HG03060 (cell line): ENCODE data around the gene FAR2.

ENCODE experiments used
- ATAC-seq: cut with Tn5 transposase; IDR thresholded peaks from one replicate; pipeline ENCODE4 v1.9.1; 2021; ENCODE audit warnings: low read depth, moderate number of reproducible peaks; ENCODE audit not compliant: unreplicated experiment

The FAR2 gene

DNA sequence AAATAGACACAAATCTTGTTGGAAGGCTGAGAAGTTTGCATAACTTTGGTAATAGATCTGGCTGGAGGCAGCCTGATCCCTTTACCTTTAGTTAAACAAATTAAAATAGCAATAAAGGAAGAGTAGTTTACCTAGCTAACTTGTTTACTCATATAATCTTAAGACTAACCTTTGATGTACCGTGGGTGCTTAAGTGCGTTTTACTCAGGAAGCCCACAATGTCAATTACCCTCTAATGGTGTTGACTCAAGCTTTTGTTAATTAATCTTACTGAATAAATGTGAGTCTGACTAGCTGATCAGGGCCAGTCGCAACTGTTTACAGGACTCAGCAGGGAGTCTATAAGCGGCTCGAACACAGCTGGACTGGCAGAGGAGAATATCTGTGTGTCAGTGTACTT lies 51.5 kb downstream of the FAR2 start:
- ATAC-seq, result no peak

GRCh38 chr12:29201296-29201695 lies 52.2 kb downstream of the FAR2 start:
- no peak for ATAC-seq

GRCh38 chr12:29201746-29202145 lies 52.7 kb downstream of the FAR2 start:
- no peak for ATAC-seq

- ATAC-seq, result no peak
Measured at GRCh38 chr12:29204521-29204920, 55.4 kb downstream of the FAR2 start.

- ATAC-seq, result no peak
Measured at GRCh38 chr12:29207120-29207519, 58.0 kb downstream of the FAR2 start.

- ATAC-seq, result no peak
Measured at GRCh38 chr12:29208060-29208459, 59.0 kb downstream of the FAR2 start.

DNA sequence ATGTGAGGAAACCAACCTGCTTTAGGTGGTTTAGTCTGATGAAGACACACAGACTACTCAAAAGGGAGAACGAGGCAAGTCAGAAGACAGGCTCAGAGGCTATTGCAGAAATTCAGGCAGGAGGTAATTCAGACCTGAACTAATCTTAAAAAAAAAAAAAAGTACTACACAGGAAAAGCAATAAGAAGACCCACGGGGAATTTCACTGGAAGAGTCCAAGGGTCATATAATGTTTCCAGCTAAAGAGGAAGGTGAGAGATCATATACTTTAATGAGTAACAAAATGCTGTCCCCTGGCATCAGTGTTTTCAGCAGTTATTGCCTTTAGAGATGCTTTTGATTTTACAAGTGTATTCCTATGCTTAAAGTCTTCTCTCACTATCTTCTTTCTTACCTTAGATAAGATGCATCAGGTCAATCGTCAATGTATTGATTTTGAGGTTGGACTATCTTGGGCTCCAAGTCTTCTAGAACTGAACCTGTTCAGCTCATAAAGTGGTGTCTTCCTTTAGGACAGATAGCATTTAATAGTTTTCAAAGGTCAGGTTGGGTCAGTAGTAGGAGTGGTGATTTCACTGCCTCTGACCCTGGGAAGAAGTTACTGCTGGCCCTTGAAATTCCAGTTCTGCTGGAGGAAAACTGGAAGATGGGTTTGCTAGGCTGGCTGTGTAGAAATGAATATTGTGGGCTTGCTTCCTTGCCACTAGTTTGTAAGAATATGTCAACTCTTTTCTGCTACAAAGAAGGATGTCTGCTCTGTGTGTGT lies 60.0 kb downstream of the FAR2 start:
- ATAC-seq, result no peak

GRCh38 chr12:29211696-29212095 lies 62.6 kb downstream of the FAR2 start:
- no peak for ATAC-seq

DNA sequence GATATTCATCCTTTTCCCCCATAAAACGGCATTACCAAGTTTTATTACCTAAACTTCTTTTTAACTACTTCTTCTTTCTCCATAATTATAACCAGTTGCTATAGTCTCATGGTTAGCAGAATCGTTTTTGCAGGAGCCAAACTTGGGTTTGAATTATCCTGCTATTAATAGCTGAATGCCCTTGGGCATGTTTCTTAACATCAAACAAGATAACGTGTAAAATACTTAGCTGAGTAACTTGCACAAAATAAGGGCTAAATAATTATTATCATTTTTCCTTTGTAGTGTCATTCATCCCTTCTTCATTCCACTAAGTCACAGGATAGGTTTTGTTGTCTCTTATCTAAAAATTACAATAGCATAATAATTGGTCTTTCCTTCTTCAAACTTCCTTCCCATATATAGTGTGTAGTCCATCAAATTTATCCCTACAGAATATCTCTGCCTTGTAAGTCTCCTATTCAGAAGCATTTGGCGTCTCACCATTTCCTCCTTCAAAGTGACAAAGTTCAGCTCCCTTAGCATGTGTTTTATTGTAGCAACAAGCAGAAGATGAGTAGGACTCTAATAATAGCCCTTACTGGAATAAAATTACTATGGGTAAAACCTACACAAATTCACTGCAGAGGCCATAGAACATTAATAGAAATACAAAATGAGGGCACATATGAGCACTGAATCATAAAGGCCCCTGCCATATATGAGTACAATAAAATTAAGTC lies 63.8 kb downstream of the FAR2 start:
- ATAC-seq, result no peak

DNA sequence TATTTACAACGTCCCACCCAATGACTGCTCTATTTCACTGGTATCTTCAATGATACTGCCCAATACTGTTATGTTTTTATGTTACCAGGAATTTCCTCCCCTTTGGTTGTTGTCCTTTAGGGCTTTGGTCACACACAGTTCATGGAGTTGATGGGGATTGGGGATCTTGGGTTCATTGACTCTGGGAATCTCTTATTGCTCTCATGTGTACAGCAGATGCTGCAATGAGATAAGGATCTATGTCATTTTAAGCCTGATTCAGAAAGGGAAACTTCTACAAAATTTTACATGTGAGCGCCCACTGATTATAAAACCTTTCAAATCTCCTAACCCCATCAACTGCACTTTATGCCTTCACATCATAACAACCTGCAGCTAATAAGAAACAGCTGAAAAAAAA lies 67.2 kb downstream of the FAR2 start:
- ATAC-seq, result no peak

- no peak for ATAC-seq
Measured at GRCh38 chr12:29216797-29217575, 67.9 kb downstream of the FAR2 start.

DNA sequence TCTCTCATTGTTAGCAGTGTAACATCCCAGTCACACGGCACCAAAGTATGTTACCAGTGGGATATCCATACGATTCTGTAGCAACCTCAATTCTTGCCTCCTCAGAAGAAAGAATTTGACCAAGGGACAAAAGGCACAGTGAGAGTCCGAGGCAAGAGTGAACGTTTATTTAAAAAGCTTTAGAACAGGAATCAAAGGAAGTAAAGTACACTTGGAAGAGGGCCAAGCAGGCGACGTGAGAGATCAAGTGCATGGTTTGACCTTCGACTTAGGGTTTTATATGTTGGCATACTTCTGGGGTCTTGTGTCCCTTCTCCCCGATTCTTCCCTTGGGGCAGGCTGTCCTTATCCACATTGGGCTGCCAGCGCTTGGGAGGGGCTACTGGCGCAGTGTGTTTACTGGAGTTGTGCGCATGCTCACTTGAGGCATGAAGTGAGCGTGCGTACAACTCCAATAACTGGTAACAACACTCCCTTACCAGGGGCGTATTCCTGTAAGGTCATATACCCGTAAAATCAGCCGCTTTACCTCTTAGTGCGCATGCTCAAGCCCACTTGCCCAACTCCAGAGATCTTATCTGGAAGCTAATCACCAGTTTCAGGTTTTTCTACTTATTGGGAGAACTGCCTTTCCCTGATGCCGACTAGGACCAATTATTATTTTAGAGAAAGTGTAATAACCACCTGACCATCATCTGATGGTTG lies 71.7 kb downstream of the FAR2 start:
- no peak for ATAC-seq

DNA sequence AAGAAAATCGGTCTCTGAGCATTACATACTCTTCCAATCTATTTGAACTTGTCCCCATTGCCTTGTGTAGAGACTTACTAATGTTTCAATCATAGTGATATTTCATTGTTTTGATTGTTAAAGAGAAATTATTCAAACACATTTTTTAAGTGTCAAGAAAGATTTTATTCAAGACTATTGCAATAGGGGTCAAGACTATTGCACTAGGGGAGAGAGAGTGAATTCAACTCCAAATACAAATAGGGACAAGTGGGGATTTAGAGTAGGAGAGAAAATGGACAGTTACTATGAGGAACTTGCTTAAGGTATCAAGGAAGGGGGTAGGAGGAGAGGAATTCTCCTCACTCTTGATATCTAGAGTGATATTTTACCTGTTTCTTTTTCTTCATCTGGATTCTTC lies 73.1 kb downstream of the FAR2 start:
- no peak for ATAC-seq

- ATAC-seq, result no peak
Measured at GRCh38 chr12:29223426-29223825, 74.3 kb downstream of the FAR2 start.

- ATAC-seq, result no peak
Measured at GRCh38 chr12:29223956-29224543, 75.0 kb downstream of the FAR2 start.

DNA sequence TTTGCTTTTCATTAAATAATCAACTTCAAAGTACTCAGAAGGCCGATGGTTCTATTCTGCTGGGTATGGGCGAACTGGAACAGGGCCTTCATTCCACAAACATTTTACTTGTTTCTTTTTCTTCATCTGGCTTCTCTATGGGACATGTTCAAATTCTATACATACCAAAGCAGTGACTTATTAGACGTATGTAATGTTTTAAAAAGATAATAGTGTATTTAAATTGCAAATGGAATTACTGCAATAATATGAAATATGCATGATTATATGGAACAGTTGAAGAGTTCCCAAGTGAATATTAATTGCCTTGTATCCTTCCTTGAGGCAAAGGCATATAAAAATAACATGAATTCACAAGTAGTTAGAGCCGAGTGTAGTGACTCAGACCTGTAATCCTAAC lies 75.5 kb downstream of the FAR2 start:
- no peak for ATAC-seq

- no peak for ATAC-seq
Measured at GRCh38 chr12:29225834-29226233, 76.8 kb downstream of the FAR2 start.

DNA sequence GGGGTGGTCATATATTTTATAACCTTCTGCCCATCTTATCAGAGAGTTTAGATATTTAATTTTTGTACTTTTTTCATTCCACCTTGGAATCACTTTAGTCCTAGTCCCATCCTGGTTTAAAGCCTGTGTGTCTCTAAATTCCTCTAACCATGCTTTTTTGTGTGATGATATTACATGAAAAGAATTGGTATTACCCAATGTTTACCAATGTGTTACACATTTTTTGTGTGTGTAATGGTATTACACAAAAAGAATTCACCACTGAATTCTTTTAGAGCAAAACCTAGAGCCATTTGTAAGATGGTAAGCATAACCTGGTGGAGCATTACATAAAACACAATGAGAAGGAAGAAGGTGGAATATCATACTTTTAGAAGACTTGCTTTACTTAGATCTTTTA lies 77.5 kb downstream of the FAR2 start:
- no peak for ATAC-seq

GRCh38 chr12:29228474-29229157 lies 79.5 kb downstream of the FAR2 start:
- no peak for ATAC-seq

DNA sequence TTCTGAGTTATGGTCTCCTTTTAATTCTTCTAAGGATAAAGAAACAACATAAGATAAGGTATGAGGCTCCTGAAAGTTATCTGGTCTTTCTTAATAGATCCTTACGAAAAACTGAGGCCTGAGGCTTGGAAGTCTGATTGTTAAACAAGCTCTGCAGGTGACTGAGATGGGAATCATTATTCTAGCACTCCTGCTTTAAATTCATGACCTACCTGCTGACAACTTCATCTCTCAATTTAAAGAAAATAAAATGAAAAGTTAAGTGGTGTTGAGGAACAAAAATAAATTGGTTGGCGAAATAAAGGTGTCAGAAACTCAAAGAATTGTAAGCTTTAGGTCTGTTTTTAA lies 80.1 kb downstream of the FAR2 start:
- ATAC-seq, result no peak
